NCI-H2227 (cell line): ENCODE data around the gene UBASH3A.

Experiments used
- DNase-seq: peaks from one replicate; lab custom pipeline; 2025; ENCODE audit not compliant: unreplicated experiment; lab: John Stamatoyannopoulos, UW

UBASH3A gene

DNA sequence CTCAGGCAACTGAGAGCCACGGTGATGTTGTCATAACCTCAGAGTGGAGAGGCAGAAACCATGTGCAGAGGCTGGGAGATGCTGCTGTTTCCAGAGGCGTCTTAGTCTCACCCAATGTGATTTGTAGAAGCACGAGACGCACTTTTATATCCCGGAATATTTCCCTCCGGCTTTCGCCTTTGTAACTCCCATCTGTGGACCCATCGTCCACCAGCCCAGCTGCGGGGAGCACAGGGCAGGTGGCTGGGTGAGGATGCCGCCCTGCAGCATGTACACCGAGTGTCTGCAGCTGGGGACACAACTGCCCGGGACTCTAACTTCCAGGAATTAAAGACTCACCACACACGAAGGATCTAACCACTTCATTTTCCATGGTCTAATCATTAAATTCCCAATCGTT lies 43.5 kb downstream of the UBASH3A start:
- no peak for DNase-seq

GRCh38 chr21:42447732-42448131 lies 44.0 kb downstream of the UBASH3A start:
- no peak for DNase-seq

GRCh38 chr21:42448686-42449085 lies 45.0 kb downstream of the UBASH3A start:
- no peak for DNase-seq

DNA sequence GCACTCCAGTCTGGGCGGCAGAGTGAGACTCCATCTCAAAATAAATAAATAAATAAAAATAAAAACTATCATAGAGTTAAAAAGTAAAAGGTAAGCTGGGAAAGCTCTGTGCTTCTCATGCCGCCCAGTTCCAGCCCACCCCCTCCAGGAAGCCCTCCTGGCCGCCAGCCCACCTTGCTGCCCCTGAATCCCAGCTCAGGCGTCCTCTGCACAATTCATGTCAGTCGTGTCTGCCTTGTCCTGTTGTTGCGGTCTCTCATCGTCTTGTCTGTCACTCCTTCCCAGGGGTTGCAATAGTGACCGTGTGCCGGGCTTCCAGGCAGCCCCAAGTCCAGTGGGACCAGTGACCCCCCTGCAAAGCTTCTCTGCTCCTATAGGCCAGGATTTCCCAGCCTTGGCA lies 48.2 kb downstream of the UBASH3A start:
- no peak for DNase-seq

DNA sequence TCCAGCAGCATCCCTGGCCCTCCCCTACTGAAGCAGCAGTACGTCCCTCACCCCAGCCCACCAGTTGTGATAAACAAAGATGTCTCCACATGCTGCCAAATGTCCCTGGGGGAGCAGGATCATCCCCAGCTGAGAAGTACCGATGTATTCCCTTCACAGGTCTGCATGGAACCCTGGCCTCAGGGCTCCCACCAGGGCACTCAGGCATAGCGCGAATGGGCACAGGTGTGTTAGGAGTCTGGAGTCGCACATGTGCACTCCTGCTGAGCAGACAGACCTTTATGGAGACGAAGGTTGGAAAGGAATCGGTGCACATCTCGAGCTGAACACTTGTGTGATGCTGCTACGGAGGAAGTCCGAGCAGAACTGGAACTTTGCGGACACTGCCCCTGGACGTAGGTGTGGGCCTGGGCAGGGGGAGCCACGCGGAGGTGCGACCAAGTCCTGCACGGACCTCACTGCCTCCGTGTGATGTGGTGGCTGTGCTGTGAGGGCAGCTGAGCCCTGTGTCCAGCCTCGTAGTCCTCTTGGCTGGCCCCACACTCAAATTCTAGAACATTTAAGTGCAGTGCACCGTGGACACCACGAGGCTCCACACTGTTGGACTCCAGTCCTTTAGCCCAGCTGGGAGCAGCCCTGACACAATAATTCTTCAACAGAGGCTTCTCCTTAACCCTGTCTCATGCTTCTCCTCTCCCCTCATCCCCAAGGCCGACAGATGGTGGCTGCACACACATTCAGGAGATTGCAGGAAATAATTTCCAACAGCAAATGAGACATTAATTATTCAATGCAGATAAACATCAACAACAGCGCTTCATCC lies 48.9 kb downstream of the UBASH3A start:
- DNase-seq, result no peak

DNA sequence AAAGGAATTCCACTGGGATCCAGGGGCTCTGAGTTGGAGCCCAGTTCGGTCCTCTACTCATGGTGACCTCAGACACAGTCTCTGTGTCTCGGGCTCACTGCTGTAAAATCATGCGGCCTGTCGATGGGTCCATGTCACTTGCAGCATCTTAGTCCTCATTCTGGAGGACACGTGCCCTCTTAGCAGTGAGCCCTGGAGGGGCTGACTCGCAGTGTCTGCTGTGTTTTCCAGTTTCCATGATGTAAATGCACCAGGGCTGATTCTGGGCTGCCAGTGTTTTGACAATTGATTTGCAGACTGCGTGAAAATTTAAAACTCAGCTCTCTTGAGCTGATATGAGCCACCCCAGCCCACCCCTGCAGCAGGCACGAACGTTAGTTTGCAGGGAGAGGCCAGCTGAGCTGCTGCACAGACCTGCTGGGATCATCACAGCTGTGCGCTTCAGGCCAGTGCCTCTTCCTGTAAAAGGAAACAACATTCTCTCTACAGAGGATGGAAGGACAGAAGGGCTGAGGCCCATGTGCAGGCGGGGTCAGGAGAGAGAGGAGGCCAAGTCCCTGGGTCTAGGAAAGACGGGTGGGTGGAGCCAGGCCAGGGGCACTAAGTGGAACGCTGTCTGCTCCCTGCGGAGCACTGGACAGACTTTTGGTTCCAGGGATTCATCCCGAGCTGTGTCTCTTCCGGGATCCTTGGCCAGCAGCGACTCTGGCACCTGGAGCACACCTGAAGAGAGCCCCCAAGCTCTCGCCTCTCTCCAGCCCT lies 49.7 kb downstream of the UBASH3A start:
- DNase-seq, result no peak

DNA sequence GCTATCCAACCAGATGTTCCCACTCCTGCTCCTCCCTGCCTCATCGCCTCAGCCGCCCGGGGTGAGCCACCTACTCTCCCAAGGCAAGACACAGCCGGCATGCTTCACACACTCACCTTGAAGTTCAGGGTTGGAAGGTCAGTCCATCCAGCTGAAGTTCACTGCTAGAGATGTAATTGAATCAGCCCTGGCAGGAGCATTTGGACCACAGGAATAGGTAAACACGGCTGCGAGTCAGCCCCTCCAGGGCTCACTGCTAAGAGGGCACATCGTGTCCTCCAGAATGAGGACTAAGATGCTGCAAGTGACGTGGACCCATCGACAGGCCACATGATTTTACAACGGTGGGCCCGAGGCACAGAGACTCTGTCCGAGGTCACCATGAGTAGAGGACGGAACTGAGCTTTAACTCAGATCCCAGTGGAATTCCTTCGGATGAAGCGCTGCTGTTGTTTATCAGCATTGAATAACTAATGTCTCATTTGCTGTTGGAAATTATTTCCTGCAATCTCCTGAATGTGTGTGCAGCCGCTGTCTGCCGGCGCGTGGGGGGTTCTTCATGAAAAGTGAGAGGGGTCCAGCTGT lies 50.4 kb downstream of the UBASH3A start:
- no peak for DNase-seq

DNA sequence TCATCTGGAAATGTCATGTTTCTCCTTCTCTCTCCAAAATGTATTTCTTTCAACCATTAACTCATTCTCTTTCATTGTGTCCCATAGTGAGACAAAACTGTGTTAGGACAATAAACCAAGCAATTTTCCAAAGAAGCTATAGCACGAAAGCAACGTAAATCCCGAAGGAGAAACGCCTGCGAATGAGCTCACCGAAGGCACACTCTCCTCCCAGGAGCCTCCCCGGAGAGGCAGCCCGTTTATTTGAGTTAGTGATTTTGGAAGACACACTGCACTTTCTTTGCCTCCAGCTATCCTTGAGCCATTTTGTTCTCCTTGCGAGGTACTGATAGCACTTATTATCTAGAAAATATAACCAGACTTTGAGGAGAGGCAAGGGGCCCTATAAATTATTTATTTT lies 51.1 kb downstream of the UBASH3A start:
- DNase-seq, result no peak

- DNase-seq, result no peak
Observed at GRCh38 chr21:42455196-42455595, 51.5 kb downstream of the UBASH3A start.

DNA sequence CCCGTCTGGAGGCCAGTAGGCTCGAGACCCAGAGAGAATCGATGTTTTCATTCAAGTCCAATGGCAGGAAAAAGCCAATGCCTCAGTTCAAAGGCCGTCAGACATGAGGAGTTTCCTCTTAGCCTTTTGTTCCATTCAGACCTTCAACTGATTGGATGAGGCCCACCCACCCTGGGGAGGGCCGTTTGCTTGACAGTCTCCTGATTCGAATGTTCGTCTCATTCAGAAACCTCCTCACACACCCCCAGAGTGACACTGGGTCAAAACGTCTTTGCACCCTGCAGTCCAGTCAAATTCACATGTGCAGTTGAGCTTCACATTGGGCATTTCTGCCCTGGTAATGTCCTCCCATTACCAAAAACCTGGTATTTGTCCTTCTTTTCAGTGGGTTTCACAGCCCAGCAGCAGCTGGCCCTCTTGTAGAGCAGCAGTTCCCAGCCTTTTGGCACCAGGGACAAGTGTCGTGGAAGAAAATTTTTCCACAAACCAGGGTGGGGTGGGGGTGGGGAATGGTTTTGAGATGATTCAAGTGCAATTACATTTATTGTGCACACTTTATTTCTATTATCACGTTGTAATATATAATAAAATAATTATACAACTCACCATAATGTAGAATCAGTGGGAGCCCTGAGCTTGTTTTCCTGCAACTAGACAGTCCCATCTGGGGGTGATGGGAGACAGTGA lies 52.2 kb downstream of the UBASH3A start:
- no peak for DNase-seq

- no peak for DNase-seq
Observed at GRCh38 chr21:42456457-42456856, 52.8 kb downstream of the UBASH3A start.

GRCh38 chr21:42459082-42459460 lies 55.4 kb downstream of the UBASH3A start:
- DNase-seq, result no peak

GRCh38 chr21:42459546-42460215 lies 56.0 kb downstream of the UBASH3A start:
- no peak for DNase-seq

- DNase-seq, result no peak
Observed at GRCh38 chr21:42460391-42461184, 56.9 kb downstream of the UBASH3A start.

GRCh38 chr21:42461185-42461520 lies 57.5 kb downstream of the UBASH3A start:
- DNase-seq, result no peak

DNA sequence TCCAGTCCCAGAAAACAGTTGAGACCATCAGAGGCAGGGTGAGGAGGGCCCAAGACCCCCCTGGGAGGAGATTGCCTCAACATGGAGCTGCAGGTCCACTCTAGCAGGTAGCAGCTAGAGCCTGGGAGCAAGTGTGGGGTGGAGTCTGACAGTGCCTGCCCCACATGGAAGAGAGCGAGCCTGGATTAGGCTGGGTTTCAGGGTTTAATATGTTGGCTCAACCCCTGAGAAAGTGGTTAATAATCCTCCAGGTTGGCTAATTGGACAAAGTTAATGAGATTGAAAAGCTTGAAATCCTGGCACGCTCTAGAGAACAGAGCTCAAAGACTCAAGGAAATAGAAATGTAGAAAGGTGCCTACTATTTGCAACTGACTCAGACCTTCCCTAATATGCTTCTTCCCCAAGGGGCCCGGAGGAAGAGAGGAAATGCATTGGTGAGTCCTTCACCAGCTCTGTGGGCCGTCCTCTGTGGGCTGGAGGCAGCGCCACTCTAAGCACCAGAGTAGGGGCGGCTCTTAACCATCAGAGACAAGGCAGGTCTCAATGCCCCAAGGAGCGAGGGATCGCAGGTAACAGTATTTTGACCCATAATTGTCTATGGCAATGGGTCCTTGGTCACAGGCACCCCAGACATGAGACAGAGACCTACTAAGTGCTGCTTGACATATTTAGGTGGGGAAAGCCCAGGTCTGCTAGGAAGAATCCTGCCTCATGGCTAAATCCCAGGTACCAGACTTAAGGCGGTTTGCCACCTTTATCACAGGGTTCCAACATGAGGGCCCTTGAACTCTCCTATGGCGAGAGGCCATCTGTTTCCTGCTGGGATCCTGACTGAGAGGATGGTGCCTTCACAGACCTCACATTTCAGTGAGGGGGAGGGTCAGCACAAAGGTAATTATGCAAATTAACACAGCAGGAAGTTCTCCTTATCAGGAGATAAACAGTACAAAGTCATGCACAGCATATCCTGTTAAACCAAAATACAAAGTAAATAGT lies 58.5 kb downstream of the UBASH3A start:
- DNase-seq, result no peak

- DNase-seq, result no peak
Observed at GRCh38 chr21:42463861-42464515, 60.3 kb downstream of the UBASH3A start.

- DNase-seq, result no peak
Observed at GRCh38 chr21:42465008-42465802, 61.5 kb downstream of the UBASH3A start.
